Renal pelvis (tissue), 3 donors: ENCODE measurements around the gene ZMAT1. TPM values are rescaled to one million over a fixed set of nuclear protein-coding genes. Genes with fewer than 3 reads are reported as not detected.

ENCODE experiments used
- polyA plus RNA-seq, 3 donors: library from polyadenylated mRNA; unstranded; fragments of 120-200 nt; gene quantifications; one replicate each; pipeline ENCODE4 v1.2.1, GENCODE V29; 2013; ENCODE audit not compliant: insufficient read length in 3 of 3

Gene ZMAT1
- polyA plus RNA-seq, 3 donors = 25.2 to 44.5 (median 39.1) TPM

Other genes starting within 250 kb of the ZMAT1 start
- gene TCEAL2, start 193.7 kb upstream of the ZMAT1 start, polyA plus RNA-seq = 10 to 100 TPM; 10.7 to 24.2 (median 21.2) TPM
- under 1 TPM in 1 of 3 donors, not detected in 2; 0.37 TPM for gene TCEAL6, start 210.5 kb upstream of the ZMAT1 start, polyA plus RNA-seq
- 10 to 100 TPM in 2 of 3 donors, 1 to 10 TPM in 1; 9.5 to 13.1 (median 10.0) TPM for gene BEX5, start 223.9 kb upstream of the ZMAT1 start, polyA plus RNA-seq